Tibial artery (tissue), 4 donors: ENCODE data around the gene ANO7.

Experiments used
- DNase-seq, 2 donors: peaks; one replicate each; pipeline ENCODE4 v3.0.0-alpha.2; 2019
- H3K27ac ChIP-seq, 2 donors: fragments of 200-600 bp; sonication (generic) in 1 of 2; 1 replicate in 1 of 2; 2 replicates in 1 of 2; pipeline ENCODE4 v1.5.1; 2018 to 2019; ENCODE audit warnings: mild to moderate bottlenecking in 1 of 2
- H3K27me3 ChIP-seq, 2 donors: fragments of 200-600 bp; sonication (generic) in 1 of 2; one replicate each; pipeline versions ENCODE4 v1.5.1 to v1.6.0; 2016 to 2019
- H3K36me3 ChIP-seq, 3 donors: fragments of 200-600 bp; sonication (generic) in 2 of 3; one replicate each; pipeline ENCODE4 v1.5.1; 2016 to 2019; ENCODE audit warnings: mild to moderate bottlenecking in 2 of 3
- H3K4me1 ChIP-seq, 4 donors: fragments of 200-600 bp; sonication (generic) in 2 of 4; 1 replicate in 3 of 4; 2 replicates in 1 of 4; pipeline ENCODE4 v1.5.1; 2016 to 2019
- H3K4me3 ChIP-seq, 2 donors: fragments of 200-600 bp; sonication (generic) in 1 of 2; 1 replicate in 1 of 2; 2 replicates in 1 of 2; pipeline ENCODE4 v1.5.1; 2018 to 2019; ENCODE audit warnings: mild to moderate bottlenecking in 2 of 2
- H3K9me3 ChIP-seq, 3 donors: fragments of 200-600 bp; sonication (generic) in 1 of 3; one replicate each; pipeline ENCODE4 v1.5.1; 2016 to 2019
- intact Hi-C: fragments of 100-400 bp; cut with DNase I; formaldehyde crosslinking; loops from one replicate; pipeline ENCODE4 v1.15.0; 2023; ENCODE audit warnings: low total_unique reads
- TF ChIP-seq, protein P1 (sequence below), 2 experiments: fragments of 200-600 bp in 1 of 2; fragments of 450-650 bp in 1 of 2; IDR thresholded peaks; one replicate each; pipeline ENCODE4 v1.5.1; 2017 to 2019; ENCODE audit warnings: antibody characterized with exemption in 2 of 2, mild to moderate bottlenecking in 1 of 2, moderate library complexity in 1 of 2

Gene ANO7

DNA sequence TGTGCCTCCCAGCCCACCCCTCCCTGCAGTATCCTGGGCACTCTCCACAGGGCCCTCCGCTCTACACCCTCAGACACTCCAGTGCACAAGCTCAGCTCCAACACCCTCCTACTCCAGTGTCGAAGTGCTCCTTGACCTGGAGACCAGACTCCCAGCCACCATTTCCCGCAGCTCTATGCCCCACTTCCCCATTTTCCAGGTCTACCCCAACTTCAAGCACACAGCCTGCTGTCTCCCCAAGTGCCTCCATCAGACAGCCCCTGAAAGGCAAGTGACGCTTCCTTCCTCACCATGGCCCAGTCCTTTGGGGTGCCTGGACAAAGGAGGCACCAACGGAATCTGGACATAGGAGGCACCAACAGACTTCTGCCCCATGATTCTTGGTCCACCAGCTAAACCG, 46.4 kb upstream of the ANO7 start:
- H3K4me1 ChIP-seq = no peaks in the 10 kb centered on the region
- no peak overlapping the region for H3K4me3 ChIP-seq
- no peaks in the 10 kb centered on the region for H3K27me3 ChIP-seq
- TF ChIP-seq, protein P1, sequence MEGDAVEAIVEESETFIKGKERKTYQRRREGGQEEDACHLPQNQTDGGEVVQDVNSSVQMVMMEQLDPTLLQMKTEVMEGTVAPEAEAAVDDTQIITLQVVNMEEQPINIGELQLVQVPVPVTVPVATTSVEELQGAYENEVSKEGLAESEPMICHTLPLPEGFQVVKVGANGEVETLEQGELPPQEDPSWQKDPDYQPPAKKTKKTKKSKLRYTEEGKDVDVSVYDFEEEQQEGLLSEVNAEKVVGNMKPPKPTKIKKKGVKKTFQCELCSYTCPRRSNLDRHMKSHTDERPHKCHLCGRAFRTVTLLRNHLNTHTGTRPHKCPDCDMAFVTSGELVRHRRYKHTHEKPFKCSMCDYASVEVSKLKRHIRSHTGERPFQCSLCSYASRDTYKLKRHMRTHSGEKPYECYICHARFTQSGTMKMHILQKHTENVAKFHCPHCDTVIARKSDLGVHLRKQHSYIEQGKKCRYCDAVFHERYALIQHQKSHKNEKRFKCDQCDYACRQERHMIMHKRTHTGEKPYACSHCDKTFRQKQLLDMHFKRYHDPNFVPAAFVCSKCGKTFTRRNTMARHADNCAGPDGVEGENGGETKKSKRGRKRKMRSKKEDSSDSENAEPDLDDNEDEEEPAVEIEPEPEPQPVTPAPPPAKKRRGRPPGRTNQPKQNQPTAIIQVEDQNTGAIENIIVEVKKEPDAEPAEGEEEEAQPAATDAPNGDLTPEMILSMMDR (IDR thresholded peaks at IDR 0.05) = no peak
- no peaks in the 10 kb centered on the region for H3K9me3 ChIP-seq
- no peak overlapping the region for H3K27ac ChIP-seq
- DNase-seq = no peak
- intact Hi-C loops = no loop called here
- H3K36me3 ChIP-seq = peaks cover 0 to 19% (median 0%) of the 10 kb centered on the region in 3 donors

DNA sequence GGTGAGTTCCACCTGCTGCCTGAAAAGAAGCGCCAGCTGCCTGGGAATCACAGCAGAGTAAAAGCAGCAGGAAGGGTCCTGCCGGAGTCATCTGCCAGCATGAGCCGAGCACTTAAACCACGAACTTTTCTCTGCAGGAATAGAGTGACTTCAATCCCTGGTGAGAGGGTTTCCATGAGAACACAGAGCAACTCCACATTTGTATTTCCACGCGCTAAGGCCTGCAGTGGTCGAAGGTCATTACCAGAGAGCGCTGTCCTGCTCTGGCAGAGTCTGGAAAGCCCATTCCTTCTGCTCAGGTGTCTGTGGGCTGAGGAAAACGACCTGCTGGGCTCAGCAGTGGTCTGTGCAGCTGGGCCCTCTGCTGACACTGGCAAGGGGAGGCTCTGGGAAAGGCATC, 45.9 kb upstream of the ANO7 start:
- Histone ChIP-seq H3K9me3 (no peaks in the 10 kb centered on the region), H3K4me3 (no peak overlapping the region), H3K4me1 (no peaks in the 10 kb centered on the region), H3K27me3 (no peaks in the 10 kb centered on the region), H3K36me3 (peaks cover 0 to 15% (median 0%) of the 10 kb centered on the region in 3 donors), H3K27ac (no peak overlapping the region)
- intact Hi-C loops = no loop called here
- TF ChIP-seq, protein P1 (IDR thresholded peaks at IDR 0.05) = no peak
- DNase-seq = peak in 1 of 2 donors; percentile 12

DNA sequence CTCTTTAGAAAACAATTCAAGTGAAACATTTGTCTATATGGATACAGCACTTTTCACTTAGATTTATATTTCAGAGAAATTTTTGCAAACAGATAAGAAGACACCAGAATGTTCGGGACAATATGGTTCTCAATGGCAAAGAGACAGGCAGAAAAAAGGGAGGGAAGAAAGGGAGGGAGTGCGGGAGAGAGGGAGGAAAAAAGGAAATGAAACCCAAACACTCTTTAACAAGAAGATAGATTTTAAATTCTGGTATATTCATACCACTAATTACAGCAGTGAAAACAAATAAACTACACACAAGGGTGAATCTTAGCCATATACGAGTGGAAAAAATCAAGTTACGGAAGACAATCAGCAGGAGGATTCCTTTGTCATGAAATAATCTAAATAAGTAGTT, 42.2 kb upstream of the ANO7 start:
- Histone ChIP-seq H3K4me1 (peaks cover 0 to 18% (median 12%) of the 10 kb centered on the region in 4 donors), H3K27me3 (no peaks in the 10 kb centered on the region), H3K27ac (no peak overlapping the region), H3K4me3 (no peak overlapping the region), H3K36me3 (no peaks in the 10 kb centered on the region), H3K9me3 (no peaks in the 10 kb centered on the region)
- intact Hi-C loops = no loop called here
- TF ChIP-seq, protein P1 (IDR thresholded peaks at IDR 0.05) = no peak
- no peak for DNase-seq

DNA sequence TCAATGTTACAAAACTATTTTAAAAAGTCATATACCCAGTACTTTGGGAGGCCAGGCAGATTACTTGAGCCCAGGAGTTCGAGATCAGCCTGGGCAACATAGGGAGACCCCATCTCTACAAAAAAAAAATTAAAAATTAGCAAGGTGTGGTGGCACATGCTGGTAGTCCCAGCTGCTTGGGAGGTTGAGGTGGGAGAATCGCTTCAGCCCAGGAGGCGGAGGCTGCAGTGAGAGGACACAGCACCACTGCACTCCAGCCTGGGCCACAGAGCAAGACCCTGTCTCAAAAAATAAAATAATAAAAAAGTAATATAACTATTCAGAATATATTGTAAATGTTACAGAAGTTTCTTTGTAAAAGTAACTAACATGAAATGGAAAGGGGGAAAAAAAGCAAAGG, 41.1 kb upstream of the ANO7 start:
- Histone ChIP-seq H3K9me3 (no peaks in the 10 kb centered on the region), H3K27ac (no peak overlapping the region)
- TF ChIP-seq, protein P1 (IDR thresholded peaks at IDR 0.05) = no peak

DNA sequence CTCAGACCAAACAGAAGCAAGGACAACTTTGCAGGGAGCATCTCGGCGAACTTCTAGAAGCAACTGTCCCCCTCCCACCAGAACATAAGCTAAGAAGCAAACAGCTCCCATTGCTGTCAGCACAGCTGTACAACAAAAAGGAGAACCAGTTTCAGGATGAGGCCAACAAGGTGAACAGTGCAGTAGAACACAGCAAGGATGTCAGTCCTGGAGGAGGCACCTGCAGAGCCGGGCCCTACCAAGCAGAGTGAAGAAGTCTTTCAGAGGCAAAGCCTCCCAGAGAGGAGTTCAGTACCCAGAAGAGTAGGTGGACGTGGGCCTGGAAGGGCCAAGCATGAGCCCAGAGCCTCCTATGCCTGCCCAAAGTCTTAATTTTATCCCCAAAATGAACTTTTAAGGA, 40.2 kb upstream of the ANO7 start:
- DNase-seq = no peak
- intact Hi-C loops = no loop called here
- H3K9me3 ChIP-seq = no peaks in the 10 kb centered on the region
- no peak overlapping the region for H3K27ac ChIP-seq
- H3K4me1 ChIP-seq = peaks cover 0 to 26% (median 16%) of the 10 kb centered on the region in 4 donors
- H3K27me3 ChIP-seq = no peaks in the 10 kb centered on the region
- peak overlapping the region; percentile 86 to 97 for H3K4me3 ChIP-seq
- TF ChIP-seq, protein P1 (IDR thresholded peaks at IDR 0.05) = no peak
- H3K36me3 ChIP-seq = peaks cover 0 to 2% (median under 1%) of the 10 kb centered on the region in 3 donors

More for the DNA sequence above, 41.1 kb upstream of the ANO7 start:
- intact Hi-C loops = no loop called here
- Histone ChIP-seq H3K27me3 (no peaks in the 10 kb centered on the region), H3K36me3 (no peaks in the 10 kb centered on the region), H3K4me3 (no peak overlapping the region), H3K4me1 (peaks cover 0 to 26% (median 16%) of the 10 kb centered on the region in 4 donors)
- no peak for DNase-seq
